ENCODE measurements around the gene OGFOD2. TPM values are rescaled to one million over a fixed set of nuclear protein-coding genes. Genes with fewer than 3 reads are reported as not detected.

Gene OGFOD2
- total RNA-seq, 1 experiment from 2014 or later = 21.6 TPM

GRCh38 chr12:122965851-122966742 lies 8.9 kb upstream of the OGFOD2 start, which contains the start of gene ABCB9:
Gene ABCB9, minus strand, starts transcription at chr12:122966463. Its CDS starts 6,228 bp downstream, at chr12:122960235.
- TF ChIP-seq, protein P1, sequence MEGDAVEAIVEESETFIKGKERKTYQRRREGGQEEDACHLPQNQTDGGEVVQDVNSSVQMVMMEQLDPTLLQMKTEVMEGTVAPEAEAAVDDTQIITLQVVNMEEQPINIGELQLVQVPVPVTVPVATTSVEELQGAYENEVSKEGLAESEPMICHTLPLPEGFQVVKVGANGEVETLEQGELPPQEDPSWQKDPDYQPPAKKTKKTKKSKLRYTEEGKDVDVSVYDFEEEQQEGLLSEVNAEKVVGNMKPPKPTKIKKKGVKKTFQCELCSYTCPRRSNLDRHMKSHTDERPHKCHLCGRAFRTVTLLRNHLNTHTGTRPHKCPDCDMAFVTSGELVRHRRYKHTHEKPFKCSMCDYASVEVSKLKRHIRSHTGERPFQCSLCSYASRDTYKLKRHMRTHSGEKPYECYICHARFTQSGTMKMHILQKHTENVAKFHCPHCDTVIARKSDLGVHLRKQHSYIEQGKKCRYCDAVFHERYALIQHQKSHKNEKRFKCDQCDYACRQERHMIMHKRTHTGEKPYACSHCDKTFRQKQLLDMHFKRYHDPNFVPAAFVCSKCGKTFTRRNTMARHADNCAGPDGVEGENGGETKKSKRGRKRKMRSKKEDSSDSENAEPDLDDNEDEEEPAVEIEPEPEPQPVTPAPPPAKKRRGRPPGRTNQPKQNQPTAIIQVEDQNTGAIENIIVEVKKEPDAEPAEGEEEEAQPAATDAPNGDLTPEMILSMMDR (IDR thresholded peaks at IDR 0.05; ENCODE audit: insufficient read depth in 1 of 2, low read depth in 1 of 2, low read length in 1 of 2, severe bottlenecking in 1 of 2, unreplicated experiment in 1 of 2) = no peak
- Mint-ChIP-seq H3K27ac (ENCODE audit: unreplicated experiment) (peak within 1 kb of the TSS; percentile 33), H3K4me3 (ENCODE audit: unreplicated experiment) (peak within 1 kb of the TSS; percentile 68), H3K27me3 (ENCODE audit: insufficient read depth, unreplicated experiment) (no peaks in the 10 kb centered on the region), H3K4me1 (ENCODE audit: low read depth, unreplicated experiment) (peaks cover 5% of the 10 kb centered on the region), H3K9me3 (ENCODE audit: unreplicated experiment) (no peaks in the 10 kb centered on the region), H3K36me3 (ENCODE audit: insufficient read depth, unreplicated experiment) (peaks cover 5% of the 10 kb centered on the region)
- TSS peak; percentile 33 for BruUV-seq (replicated peaks)
- Histone ChIP-seq H3K36me3 (ENCODE audit: control insufficient read depth, insufficient read depth, low read length) (no peaks in the 10 kb centered on the region), H3K27me3 (replicated peaks; ENCODE audit: control insufficient read depth, insufficient read depth, low read length) (no peaks in the 10 kb centered on the region), H3K9me3 (no peaks in the 10 kb centered on the region), H3K4me3 (ENCODE audit: low read depth, low read length) (peak within 1 kb of the TSS; percentile 53), H3K4me1 (peaks cover 8% of the 10 kb centered on the region; the same call in 1 of the 2 replicates)
- intact Hi-C loops (cut with micrococcal nuclease; ENCODE audit: unreplicated experiment) = loop anchor here (1.0 kb wide), 1 partner anchor 8 kb away; no protein-coding TSS in a partner anchor
- CTCF ChIA-PET = interaction anchor here (0.9 kb wide), 2 partner anchors 9 to 13 kb away, joined by 3 to 4 read pairs; partner anchors contain the start of gene OGFOD2
- peak; percentile 97 for DNase-seq
- POLR2A ChIA-PET = interaction anchor here (0.6 to 1.2 kb wide), 10 partner anchors 9 to 272 kb away, joined by 3 to 9 read pairs (median 4); partner anchors contain the start of genes MPHOSPH9, MTRFR and OGFOD2

DNA sequence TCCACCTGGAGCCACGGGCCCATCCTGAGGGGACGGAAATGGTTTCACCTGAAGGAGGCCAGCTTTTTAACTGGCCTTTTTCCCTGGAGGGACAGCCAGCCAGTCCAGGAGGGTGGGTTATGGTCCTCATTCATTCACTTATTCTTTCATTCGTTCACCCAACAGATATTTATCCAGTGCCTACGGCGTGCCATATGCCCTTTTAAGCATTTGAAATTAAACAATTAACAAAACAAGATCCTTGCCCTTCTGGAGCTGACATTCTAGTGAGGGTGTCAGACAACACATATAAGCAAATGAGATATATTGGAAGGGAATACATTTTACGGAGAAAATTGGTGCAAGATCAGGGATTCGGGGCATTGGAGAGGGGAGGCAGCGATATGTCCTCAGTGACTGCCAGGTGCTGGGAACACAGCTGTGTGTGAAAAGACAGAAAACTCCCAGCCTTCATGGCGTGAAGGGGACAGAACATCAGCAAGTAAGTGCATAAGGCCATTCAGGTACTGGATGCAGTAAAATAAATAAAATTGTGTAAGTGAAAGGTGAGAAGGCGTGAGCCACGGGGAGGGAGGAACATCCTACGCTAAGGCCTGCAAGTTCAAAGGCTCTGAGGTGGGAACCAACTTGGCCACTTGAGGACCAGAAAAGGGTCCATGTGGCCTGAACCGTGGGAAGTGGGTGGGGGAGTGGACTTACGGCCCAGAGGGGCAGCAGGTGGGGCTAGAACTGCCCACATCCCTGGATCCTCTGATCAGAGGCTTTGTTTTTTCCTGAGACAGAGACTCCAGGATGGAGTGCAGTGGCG lies 8.1 kb upstream of the OGFOD2 start:
- Histone ChIP-seq H3K36me3 (ENCODE audit: control insufficient read depth, insufficient read depth, low read length) (no peaks in the 10 kb centered on the region), H3K27me3 (replicated peaks; ENCODE audit: control insufficient read depth, insufficient read depth, low read length) (no peaks in the 10 kb centered on the region), H3K4me1 (peaks cover 8% of the 10 kb centered on the region; the same call in 1 of the 2 replicates), H3K9me3 (no peaks in the 10 kb centered on the region), H3K4me3 (ENCODE audit: low read depth, low read length) (no peak overlapping the region)
- no peaks in the 10 kb centered on the region for H3K9me3 Mint-ChIP-seq (ENCODE audit: unreplicated experiment)
- H3K36me3 Mint-ChIP-seq (ENCODE audit: insufficient read depth, unreplicated experiment) = peaks cover 5% of the 10 kb centered on the region
- H3K27me3 Mint-ChIP-seq (ENCODE audit: insufficient read depth, unreplicated experiment) = no peaks in the 10 kb centered on the region
- peak overlapping the region; percentile 68 for H3K4me3 Mint-ChIP-seq (ENCODE audit: unreplicated experiment)
- peak overlapping the region; percentile 33 for H3K27ac Mint-ChIP-seq (ENCODE audit: unreplicated experiment)
- ChIA-PET CTCF (interaction anchor here (0.9 kb wide), 2 partner anchors 8 to 12 kb away, joined by 3 to 4 read pairs; partner anchors contain the start of gene OGFOD2), POLR2A (interaction anchor here (0.6 to 1.2 kb wide), 7 partner anchors 8 to 266 kb away, joined by 3 to 9 read pairs (median 3); partner anchors contain the start of genes MPHOSPH9, MTRFR and OGFOD2)
- no TSS peak for BruUV-seq (replicated peaks)
- TF ChIP-seq, protein P1 (IDR thresholded peaks at IDR 0.05; ENCODE audit: insufficient read depth in 1 of 2, low read depth in 1 of 2, low read length in 1 of 2, severe bottlenecking in 1 of 2, unreplicated experiment in 1 of 2) = no peak
- intact Hi-C loops (cut with micrococcal nuclease; ENCODE audit: unreplicated experiment) = loop anchor here (1.0 kb wide), 1 partner anchor 7 kb away; no protein-coding TSS in a partner anchor
- peaks cover 5% of the 10 kb centered on the region for H3K4me1 Mint-ChIP-seq (ENCODE audit: low read depth, unreplicated experiment)
- no peak for DNase-seq

GRCh38 chr12:122968104-122968503 lies 6.9 kb upstream of the OGFOD2 start:
- CTCF ChIA-PET = no interaction called here

More at GRCh38 chr12:122968104-122968503, 6.9 kb upstream of the OGFOD2 start:
- Mint-ChIP-seq H3K36me3 (ENCODE audit: insufficient read depth, unreplicated experiment) (peaks cover 5% of the 10 kb centered on the region), H3K27me3 (ENCODE audit: insufficient read depth, unreplicated experiment) (no peaks in the 10 kb centered on the region), H3K27ac (ENCODE audit: unreplicated experiment) (no peak overlapping the region), H3K4me1 (ENCODE audit: low read depth, unreplicated experiment) (peaks cover 5% of the 10 kb centered on the region), H3K9me3 (ENCODE audit: unreplicated experiment) (no peaks in the 10 kb centered on the region), H3K4me3 (ENCODE audit: unreplicated experiment) (no peak overlapping the region)
- POLR2A ChIA-PET = no interaction called here
- Histone ChIP-seq H3K4me3 (ENCODE audit: low read depth, low read length) (no peak overlapping the region), H3K36me3 (ENCODE audit: control insufficient read depth, insufficient read depth, low read length) (no peaks in the 10 kb centered on the region), H3K27me3 (replicated peaks; ENCODE audit: control insufficient read depth, insufficient read depth, low read length) (no peaks in the 10 kb centered on the region), H3K9me3 (no peaks in the 10 kb centered on the region), H3K4me1 (peaks cover 8% of the 10 kb centered on the region; the same call in 1 of the 2 replicates)
- no peak for DNase-seq
- intact Hi-C loops (cut with micrococcal nuclease; ENCODE audit: unreplicated experiment) = no loop called here
- BruUV-seq (replicated peaks) = no TSS peak
- TF ChIP-seq, protein P1 (IDR thresholded peaks at IDR 0.05; ENCODE audit: insufficient read depth in 1 of 2, low read depth in 1 of 2, low read length in 1 of 2, severe bottlenecking in 1 of 2, unreplicated experiment in 1 of 2) = no peak

Measured in Caco-2 (cell line).